Measurements from ENCODE around the gene ZNF236. TPM values are rescaled to one million over a fixed set of nuclear protein-coding genes. Genes with fewer than 3 reads are reported as not detected.

ZNF236 gene
- polyA plus RNA-seq, 4 donors: 1.4 to 6.1 (median 2.3) TPM

- 97 to 98% (median 98%) methylated on average over 17 of the region's 17 CpGs for WGBS, 3 donors
- Histone ChIP-seq H3K27me3 (ENCODE audit: control insufficient read depth in 3 of 3, insufficient read depth in 3 of 3, low read length in 3 of 3) (no peaks in the 10 kb centered on the region), H3K9me3 (ENCODE audit: control insufficient read depth in 2 of 2, insufficient read depth in 1 of 2, low read depth in 1 of 2, low read length in 1 of 2) (no peaks in the 10 kb centered on the region), H3K4me1 (ENCODE audit: control insufficient read depth in 3 of 3, insufficient read depth in 2 of 3, low read depth in 1 of 3, low read length in 2 of 3) (no peaks in the 10 kb centered on the region), H3K36me3 (ENCODE audit: control insufficient read depth in 3 of 3, insufficient read depth in 2 of 3, low read depth in 1 of 3, low read length in 3 of 3) (peaks cover 3 to 34% (median 29%) of the 10 kb centered on the region in 3 donors), H3K4me3 (ENCODE audit: low read depth in 1 of 3, low read length in 3 of 3) (no peak overlapping the region), H3K27ac (ENCODE audit: low read depth in 1 of 3, low read length in 2 of 3) (no peak overlapping the region)
- no peak for DNase-seq
- no peak for FAIRE-seq
Measured at GRCh38 chr18:76880026-76880425, 57.7 kb downstream of the ZNF236 start.

GRCh38 chr18:76881744-76882143 is 59.4 kb downstream of the ZNF236 start:
- 91 to 98% (median 95%) methylated on average over 4 of the region's 4 CpGs for WGBS, 3 donors
- H3K36me3 ChIP-seq (ENCODE audit: control insufficient read depth in 3 of 3, insufficient read depth in 2 of 3, low read depth in 1 of 3, low read length in 3 of 3): peaks cover 5 to 46% (median 32%) of the 10 kb centered on the region in 3 donors

GRCh38 chr18:76882146-76882545 is 59.8 kb downstream of the ZNF236 start:
- peaks cover 5 to 50% (median 32%) of the 10 kb centered on the region in 3 donors for H3K36me3 ChIP-seq (ENCODE audit: control insufficient read depth in 3 of 3, insufficient read depth in 2 of 3, low read depth in 1 of 3, low read length in 3 of 3)
- FAIRE-seq: no peak

More at GRCh38 chr18:76881744-76882143, 59.4 kb downstream of the ZNF236 start:
- H3K4me3 ChIP-seq (ENCODE audit: low read depth in 1 of 3, low read length in 3 of 3): no peak overlapping the region
- DNase-seq: no peak
- no peaks in the 10 kb centered on the region for H3K9me3 ChIP-seq (ENCODE audit: control insufficient read depth in 2 of 2, insufficient read depth in 1 of 2, low read depth in 1 of 2, low read length in 1 of 2)
- H3K27me3 ChIP-seq (ENCODE audit: control insufficient read depth in 3 of 3, insufficient read depth in 3 of 3, low read length in 3 of 3): no peaks in the 10 kb centered on the region
- FAIRE-seq: no peak
- no peaks in the 10 kb centered on the region for H3K4me1 ChIP-seq (ENCODE audit: control insufficient read depth in 3 of 3, insufficient read depth in 2 of 3, low read depth in 1 of 3, low read length in 2 of 3)
- H3K27ac ChIP-seq (ENCODE audit: low read depth in 1 of 3, low read length in 2 of 3): no peak overlapping the region

GRCh38 chr18:76885001-76885400 is 62.6 kb downstream of the ZNF236 start:
- no peak overlapping the region for H3K27ac ChIP-seq (ENCODE audit: low read depth in 1 of 3, low read length in 2 of 3)
- H3K4me3 ChIP-seq (ENCODE audit: low read depth in 1 of 3, low read length in 3 of 3): no peak overlapping the region
- H3K9me3 ChIP-seq (ENCODE audit: control insufficient read depth in 2 of 2, insufficient read depth in 1 of 2, low read depth in 1 of 2, low read length in 1 of 2): no peaks in the 10 kb centered on the region
- H3K27me3 ChIP-seq (ENCODE audit: control insufficient read depth in 3 of 3, insufficient read depth in 3 of 3, low read length in 3 of 3): no peaks in the 10 kb centered on the region
- DNase-seq: no peak
- peaks cover 9 to 58% (median 36%) of the 10 kb centered on the region in 3 donors for H3K36me3 ChIP-seq (ENCODE audit: control insufficient read depth in 3 of 3, insufficient read depth in 2 of 3, low read depth in 1 of 3, low read length in 3 of 3)
- no peaks in the 10 kb centered on the region for H3K4me1 ChIP-seq (ENCODE audit: control insufficient read depth in 3 of 3, insufficient read depth in 2 of 3, low read depth in 1 of 3, low read length in 2 of 3)
- FAIRE-seq: no peak
- WGBS, 3 donors: 96 to 98% (median 96%) methylated on average over 5 of the region's 5 CpGs

More at GRCh38 chr18:76882146-76882545, 59.8 kb downstream of the ZNF236 start:
- Histone ChIP-seq H3K4me3 (ENCODE audit: low read depth in 1 of 3, low read length in 3 of 3) (no peak overlapping the region), H3K9me3 (ENCODE audit: control insufficient read depth in 2 of 2, insufficient read depth in 1 of 2, low read depth in 1 of 2, low read length in 1 of 2) (no peaks in the 10 kb centered on the region), H3K4me1 (ENCODE audit: control insufficient read depth in 3 of 3, insufficient read depth in 2 of 3, low read depth in 1 of 3, low read length in 2 of 3) (no peaks in the 10 kb centered on the region), H3K27ac (ENCODE audit: low read depth in 1 of 3, low read length in 2 of 3) (no peak overlapping the region), H3K27me3 (ENCODE audit: control insufficient read depth in 3 of 3, insufficient read depth in 3 of 3, low read length in 3 of 3) (no peaks in the 10 kb centered on the region)
- DNase-seq: no peak
- 68 to 75% (median 71%) methylated on average over 5 of the region's 5 CpGs for WGBS, 3 donors

GRCh38 chr18:76886112-76886511 is 63.8 kb downstream of the ZNF236 start:
- Histone ChIP-seq H3K4me3 (ENCODE audit: low read depth in 1 of 3, low read length in 3 of 3) (no peak overlapping the region), H3K36me3 (ENCODE audit: control insufficient read depth in 3 of 3, insufficient read depth in 2 of 3, low read depth in 1 of 3, low read length in 3 of 3) (peaks cover 9 to 53% (median 26%) of the 10 kb centered on the region in 3 donors), H3K27me3 (ENCODE audit: control insufficient read depth in 3 of 3, insufficient read depth in 3 of 3, low read length in 3 of 3) (no peaks in the 10 kb centered on the region), H3K4me1 (ENCODE audit: control insufficient read depth in 3 of 3, insufficient read depth in 2 of 3, low read depth in 1 of 3, low read length in 2 of 3) (no peaks in the 10 kb centered on the region), H3K27ac (ENCODE audit: low read depth in 1 of 3, low read length in 2 of 3) (no peak overlapping the region), H3K9me3 (ENCODE audit: control insufficient read depth in 2 of 2, insufficient read depth in 1 of 2, low read depth in 1 of 2, low read length in 1 of 2) (no peaks in the 10 kb centered on the region)
- 90 to 92% (median 92%) methylated on average over 7 of the region's 7 CpGs for WGBS, 3 donors
- FAIRE-seq: no peak
- no peak for DNase-seq

GRCh38 chr18:76889091-76889699 is 66.8 kb downstream of the ZNF236 start:
- WGBS, 3 donors: 91 to 94% (median 93%) methylated on average over 8 of the region's 8 CpGs
- Histone ChIP-seq H3K4me3 (ENCODE audit: low read depth in 1 of 3, low read length in 3 of 3) (no peak overlapping the region), H3K4me1 (ENCODE audit: control insufficient read depth in 3 of 3, insufficient read depth in 2 of 3, low read depth in 1 of 3, low read length in 2 of 3) (no peaks in the 10 kb centered on the region), H3K36me3 (ENCODE audit: control insufficient read depth in 3 of 3, insufficient read depth in 2 of 3, low read depth in 1 of 3, low read length in 3 of 3) (peaks cover 6 to 42% (median 14%) of the 10 kb centered on the region in 3 donors), H3K27me3 (ENCODE audit: control insufficient read depth in 3 of 3, insufficient read depth in 3 of 3, low read length in 3 of 3) (no peaks in the 10 kb centered on the region), H3K27ac (ENCODE audit: low read depth in 1 of 3, low read length in 2 of 3) (no peak overlapping the region), H3K9me3 (ENCODE audit: control insufficient read depth in 2 of 2, insufficient read depth in 1 of 2, low read depth in 1 of 2, low read length in 1 of 2) (no peaks in the 10 kb centered on the region)
- DNase-seq (no peak), FAIRE-seq (no peak)

GRCh38 chr18:76892832-76893231 is 70.5 kb downstream of the ZNF236 start:
- Histone ChIP-seq H3K36me3 (ENCODE audit: control insufficient read depth in 3 of 3, insufficient read depth in 2 of 3, low read depth in 1 of 3, low read length in 3 of 3) (peaks cover 27 to 48% (median 28%) of the 10 kb centered on the region in 3 donors), H3K9me3 (ENCODE audit: control insufficient read depth in 2 of 2, insufficient read depth in 1 of 2, low read depth in 1 of 2, low read length in 1 of 2) (no peaks in the 10 kb centered on the region), H3K27ac (ENCODE audit: low read depth in 1 of 3, low read length in 2 of 3) (no peak overlapping the region), H3K4me1 (ENCODE audit: control insufficient read depth in 3 of 3, insufficient read depth in 2 of 3, low read depth in 1 of 3, low read length in 2 of 3) (no peaks in the 10 kb centered on the region), H3K27me3 (ENCODE audit: control insufficient read depth in 3 of 3, insufficient read depth in 3 of 3, low read length in 3 of 3) (no peaks in the 10 kb centered on the region), H3K4me3 (ENCODE audit: low read depth in 1 of 3, low read length in 3 of 3) (no peak overlapping the region)
- no peak for FAIRE-seq
- WGBS, 3 donors: 94 to 99% (median 98%) methylated on average over 5 of the region's 5 CpGs
- no peak for DNase-seq

- Histone ChIP-seq H3K4me3 (ENCODE audit: low read depth in 1 of 3, low read length in 3 of 3) (no peak overlapping the region), H3K36me3 (ENCODE audit: control insufficient read depth in 3 of 3, insufficient read depth in 2 of 3, low read depth in 1 of 3, low read length in 3 of 3) (peaks cover 27 to 39% (median 28%) of the 10 kb centered on the region in 3 donors), H3K4me1 (ENCODE audit: control insufficient read depth in 3 of 3, insufficient read depth in 2 of 3, low read depth in 1 of 3, low read length in 2 of 3) (no peaks in the 10 kb centered on the region), H3K27me3 (ENCODE audit: control insufficient read depth in 3 of 3, insufficient read depth in 3 of 3, low read length in 3 of 3) (no peaks in the 10 kb centered on the region), H3K9me3 (ENCODE audit: control insufficient read depth in 2 of 2, insufficient read depth in 1 of 2, low read depth in 1 of 2, low read length in 1 of 2) (no peaks in the 10 kb centered on the region), H3K27ac (ENCODE audit: low read depth in 1 of 3, low read length in 2 of 3) (no peak overlapping the region)
- WGBS, 3 donors: 93 to 97% (median 96%) methylated on average over 37 of the region's 37 CpGs
- FAIRE-seq: no peak
- no peak for DNase-seq
Measured at GRCh38 chr18:76894566-76895346, 72.4 kb downstream of the ZNF236 start.

Data from small intestine (tissue), 7 donors.